Sigmoid colon (tissue), 3 donors: Measurements from ENCODE around the gene ANKRD1.

Experiments
- POLR2A ChIP-seq, 2 donors: fragments of 450-650 bp; IDR thresholded peaks; one replicate each; pipeline ENCODE4 v1.6.1; 2016; ENCODE audit warnings: antibody characterized with exemption in 2 of 2, mild to moderate bottlenecking in 2 of 2, moderate library complexity in 2 of 2
- TF ChIP-seq, protein P1 (sequence below), 4 experiments: fragments of 450-650 bp in 3 of 4; fragments of 200-600 bp in 1 of 4; IDR thresholded peaks; one replicate each; pipeline ENCODE4 v1.5.1; 2016 to 2019; ENCODE audit warnings: antibody characterized with exemption in 4 of 4, mild to moderate bottlenecking in 3 of 4, moderate library complexity in 2 of 4

- TF ChIP-seq POLR2A (IDR thresholded peaks at IDR 0.05) = no peak
- TF ChIP-seq, protein P1, sequence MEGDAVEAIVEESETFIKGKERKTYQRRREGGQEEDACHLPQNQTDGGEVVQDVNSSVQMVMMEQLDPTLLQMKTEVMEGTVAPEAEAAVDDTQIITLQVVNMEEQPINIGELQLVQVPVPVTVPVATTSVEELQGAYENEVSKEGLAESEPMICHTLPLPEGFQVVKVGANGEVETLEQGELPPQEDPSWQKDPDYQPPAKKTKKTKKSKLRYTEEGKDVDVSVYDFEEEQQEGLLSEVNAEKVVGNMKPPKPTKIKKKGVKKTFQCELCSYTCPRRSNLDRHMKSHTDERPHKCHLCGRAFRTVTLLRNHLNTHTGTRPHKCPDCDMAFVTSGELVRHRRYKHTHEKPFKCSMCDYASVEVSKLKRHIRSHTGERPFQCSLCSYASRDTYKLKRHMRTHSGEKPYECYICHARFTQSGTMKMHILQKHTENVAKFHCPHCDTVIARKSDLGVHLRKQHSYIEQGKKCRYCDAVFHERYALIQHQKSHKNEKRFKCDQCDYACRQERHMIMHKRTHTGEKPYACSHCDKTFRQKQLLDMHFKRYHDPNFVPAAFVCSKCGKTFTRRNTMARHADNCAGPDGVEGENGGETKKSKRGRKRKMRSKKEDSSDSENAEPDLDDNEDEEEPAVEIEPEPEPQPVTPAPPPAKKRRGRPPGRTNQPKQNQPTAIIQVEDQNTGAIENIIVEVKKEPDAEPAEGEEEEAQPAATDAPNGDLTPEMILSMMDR (IDR thresholded peaks at IDR 0.05) = no peak
These were observed 23.9 kb upstream of the ANKRD1 start for GRCh38 chr10:90944749-90945148.
